ENCODE data around the gene ERICH2. TPM values are rescaled to one million over a fixed set of nuclear protein-coding genes. Genes with fewer than 3 reads are reported as not detected.
"Not testable (repeated sequence)": the region's sequence is repeated elsewhere in the genome, so short reads cannot be mapped to it uniquely, and the experiment has no call there.

The ERICH2 gene
- total RNA-seq, 1 donor from 2014 or later: 2.1 TPM

DNA sequence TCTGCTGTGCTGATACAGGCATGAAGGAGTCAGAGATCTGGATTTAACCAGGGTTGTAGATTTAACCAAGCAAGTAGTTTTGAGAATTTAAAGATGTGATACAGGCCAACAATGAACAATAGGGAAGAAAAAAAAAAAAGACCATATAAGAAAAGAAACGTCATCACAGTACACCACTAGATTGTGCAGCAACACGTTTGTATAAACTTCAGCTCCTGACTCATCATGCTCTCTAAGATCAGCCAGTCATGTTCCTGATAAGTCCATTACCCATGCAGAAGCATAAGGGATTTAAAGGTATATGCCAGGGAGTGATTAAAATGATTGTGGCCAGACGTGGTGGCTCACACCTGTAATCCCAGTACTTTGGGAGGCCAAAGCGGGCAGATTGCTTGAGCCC, 22.3 kb upstream of the ERICH2 start:
- no peak for DNase-seq
- no peaks in the 10 kb centered on the region for H3K36me3 Mint-ChIP-seq (ENCODE audit: unreplicated experiment)
- peaks cover 7% of the 10 kb centered on the region for H3K27me3 Mint-ChIP-seq (ENCODE audit: unreplicated experiment)
- peak overlapping the region; percentile 56 for H3K4me3 Mint-ChIP-seq (ENCODE audit: unreplicated experiment)
- peaks cover 8% of the 10 kb centered on the region for H3K4me1 Mint-ChIP-seq (ENCODE audit: low read depth, unreplicated experiment)
- H3K27ac Mint-ChIP-seq (ENCODE audit: unreplicated experiment): peak overlapping the region; percentile 85
- no peaks in the 10 kb centered on the region for H3K9me3 Mint-ChIP-seq (ENCODE audit: unreplicated experiment)
- TF ChIP-seq, protein P1, sequence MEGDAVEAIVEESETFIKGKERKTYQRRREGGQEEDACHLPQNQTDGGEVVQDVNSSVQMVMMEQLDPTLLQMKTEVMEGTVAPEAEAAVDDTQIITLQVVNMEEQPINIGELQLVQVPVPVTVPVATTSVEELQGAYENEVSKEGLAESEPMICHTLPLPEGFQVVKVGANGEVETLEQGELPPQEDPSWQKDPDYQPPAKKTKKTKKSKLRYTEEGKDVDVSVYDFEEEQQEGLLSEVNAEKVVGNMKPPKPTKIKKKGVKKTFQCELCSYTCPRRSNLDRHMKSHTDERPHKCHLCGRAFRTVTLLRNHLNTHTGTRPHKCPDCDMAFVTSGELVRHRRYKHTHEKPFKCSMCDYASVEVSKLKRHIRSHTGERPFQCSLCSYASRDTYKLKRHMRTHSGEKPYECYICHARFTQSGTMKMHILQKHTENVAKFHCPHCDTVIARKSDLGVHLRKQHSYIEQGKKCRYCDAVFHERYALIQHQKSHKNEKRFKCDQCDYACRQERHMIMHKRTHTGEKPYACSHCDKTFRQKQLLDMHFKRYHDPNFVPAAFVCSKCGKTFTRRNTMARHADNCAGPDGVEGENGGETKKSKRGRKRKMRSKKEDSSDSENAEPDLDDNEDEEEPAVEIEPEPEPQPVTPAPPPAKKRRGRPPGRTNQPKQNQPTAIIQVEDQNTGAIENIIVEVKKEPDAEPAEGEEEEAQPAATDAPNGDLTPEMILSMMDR (IDR thresholded peaks at IDR 0.05; ENCODE audit: partially characterized antibody, unreplicated experiment): no peak

DNA sequence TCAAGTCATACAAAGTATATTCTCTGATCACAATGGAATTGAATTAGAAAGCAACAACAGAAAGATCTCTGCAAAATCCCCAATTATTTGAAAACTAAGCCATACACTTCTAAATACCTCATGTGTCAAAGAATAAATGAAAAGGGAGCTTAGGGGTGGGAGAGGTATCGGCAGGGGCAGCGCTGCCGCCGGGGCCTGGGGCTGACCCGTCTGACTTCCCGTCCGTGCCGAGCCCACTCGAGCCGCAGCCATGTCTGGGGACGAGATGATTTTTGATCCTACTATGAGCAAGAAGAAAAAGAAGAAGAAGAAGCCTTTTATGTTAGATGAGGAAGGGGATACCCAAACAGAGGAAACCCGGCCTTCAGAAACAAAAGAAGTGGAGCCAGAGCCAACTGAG, 18.6 kb upstream of the ERICH2 start:
- H3K9me3 Mint-ChIP-seq (ENCODE audit: unreplicated experiment); H3K27me3 Mint-ChIP-seq (ENCODE audit: unreplicated experiment); H3K4me1 Mint-ChIP-seq (ENCODE audit: low read depth, unreplicated experiment); H3K36me3 Mint-ChIP-seq (ENCODE audit: unreplicated experiment); H3K27ac Mint-ChIP-seq (ENCODE audit: unreplicated experiment); DNase-seq; H3K4me3 Mint-ChIP-seq (ENCODE audit: unreplicated experiment): not testable (repeated sequence)

DNA sequence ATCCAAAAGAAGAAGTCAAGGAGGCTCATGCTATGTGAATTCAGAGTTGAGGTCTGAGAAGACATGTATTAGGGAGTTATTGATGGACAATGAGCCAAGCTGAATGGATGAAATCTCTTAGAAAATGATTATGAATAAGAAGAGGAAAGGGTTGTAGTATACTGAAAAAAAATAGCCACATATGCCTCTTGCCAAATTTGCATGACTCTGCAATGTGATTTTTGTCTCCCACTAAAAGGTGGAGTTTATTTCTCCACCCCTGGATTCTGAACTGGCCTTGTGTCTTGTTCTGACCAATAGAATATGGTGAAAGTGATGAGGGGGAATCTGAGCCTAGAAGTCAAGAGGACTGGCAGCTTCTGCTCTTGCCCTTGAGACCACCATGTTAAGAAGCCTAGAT, 8.6 kb upstream of the ERICH2 start:
- TF ChIP-seq, protein P1 (IDR thresholded peaks at IDR 0.05; ENCODE audit: partially characterized antibody, unreplicated experiment): no peak
- no peak for DNase-seq
- Mint-ChIP-seq H3K27ac (ENCODE audit: unreplicated experiment) (no peak overlapping the region), H3K36me3 (ENCODE audit: unreplicated experiment) (no peaks in the 10 kb centered on the region), H3K4me3 (ENCODE audit: unreplicated experiment) (no peak overlapping the region), H3K27me3 (ENCODE audit: unreplicated experiment) (peaks cover 4% of the 10 kb centered on the region), H3K9me3 (ENCODE audit: unreplicated experiment) (no peaks in the 10 kb centered on the region), H3K4me1 (ENCODE audit: low read depth, unreplicated experiment) (no peaks in the 10 kb centered on the region)

DNA sequence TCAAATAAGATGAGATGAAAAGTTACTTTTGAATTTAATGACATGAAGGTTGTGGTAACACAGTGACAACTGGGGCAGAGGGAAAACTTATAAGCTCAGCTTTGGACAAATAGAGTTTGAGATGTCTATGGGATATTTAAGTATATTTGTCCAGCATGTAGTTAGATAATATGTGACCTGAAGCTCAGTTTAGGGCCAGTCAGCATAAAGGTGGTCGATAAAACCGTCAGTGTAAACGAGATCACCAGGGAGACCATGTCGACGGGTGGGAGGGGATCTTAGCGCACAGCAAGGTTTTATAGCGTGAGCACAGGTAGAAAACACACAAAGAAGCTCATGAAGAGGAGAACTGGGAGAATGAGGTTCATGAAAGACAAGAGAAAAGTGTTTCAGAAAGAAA, 7.4 kb upstream of the ERICH2 start:
- DNase-seq: no peak
- Mint-ChIP-seq H3K9me3 (ENCODE audit: unreplicated experiment) (no peaks in the 10 kb centered on the region), H3K4me3 (ENCODE audit: unreplicated experiment) (no peak overlapping the region), H3K27ac (ENCODE audit: unreplicated experiment) (no peak overlapping the region), H3K4me1 (ENCODE audit: low read depth, unreplicated experiment) (no peaks in the 10 kb centered on the region), H3K36me3 (ENCODE audit: unreplicated experiment) (no peaks in the 10 kb centered on the region), H3K27me3 (ENCODE audit: unreplicated experiment) (peaks cover 2% of the 10 kb centered on the region)
- TF ChIP-seq, protein P1 (IDR thresholded peaks at IDR 0.05; ENCODE audit: partially characterized antibody, unreplicated experiment): no peak

DNA sequence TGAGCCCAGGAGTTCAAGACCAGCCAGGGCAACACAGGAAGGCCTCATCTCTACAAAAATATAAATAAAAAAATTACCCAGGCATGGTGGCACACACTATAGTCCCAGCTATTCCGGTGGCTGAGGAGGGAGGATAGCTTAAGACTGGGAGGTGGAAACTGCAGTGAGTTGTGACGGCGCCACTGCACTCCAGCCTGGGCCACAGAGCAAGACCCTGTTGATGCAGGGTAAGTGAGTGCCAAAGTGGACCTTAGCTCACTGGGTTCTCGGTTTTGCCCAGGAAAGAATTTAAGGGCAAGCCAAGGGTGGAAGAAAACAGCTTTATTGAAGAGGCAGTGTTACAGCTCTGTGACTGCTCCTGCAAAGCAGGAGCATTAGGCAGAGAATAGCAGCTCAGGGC, 6.9 kb upstream of the ERICH2 start:
- no peaks in the 10 kb centered on the region for H3K36me3 Mint-ChIP-seq (ENCODE audit: unreplicated experiment)
- no peak overlapping the region for H3K4me3 Mint-ChIP-seq (ENCODE audit: unreplicated experiment)
- DNase-seq: no peak
- H3K9me3 Mint-ChIP-seq (ENCODE audit: unreplicated experiment): no peaks in the 10 kb centered on the region
- peaks cover 2% of the 10 kb centered on the region for H3K27me3 Mint-ChIP-seq (ENCODE audit: unreplicated experiment)
- H3K4me1 Mint-ChIP-seq (ENCODE audit: low read depth, unreplicated experiment): no peaks in the 10 kb centered on the region
- TF ChIP-seq, protein P1 (IDR thresholded peaks at IDR 0.05; ENCODE audit: partially characterized antibody, unreplicated experiment): no peak
- no peak overlapping the region for H3K27ac Mint-ChIP-seq (ENCODE audit: unreplicated experiment)

DNA sequence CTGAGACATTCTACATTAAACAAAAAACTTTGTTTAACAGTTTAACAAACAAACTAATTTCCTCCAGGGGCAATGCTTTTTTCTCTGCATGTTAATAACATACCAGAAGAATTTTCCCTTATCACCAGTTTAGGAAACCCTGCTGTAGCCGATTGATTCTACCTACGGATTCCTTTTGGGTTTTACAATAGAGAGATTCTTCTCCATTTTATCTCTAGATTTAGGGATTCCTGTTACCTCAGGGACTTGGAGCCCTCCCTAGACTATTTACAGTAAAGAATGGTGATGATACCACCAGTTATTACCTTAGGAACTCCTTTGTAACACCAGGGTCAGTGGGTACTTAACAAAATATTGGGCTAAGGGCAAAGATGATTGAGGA, 5.3 kb upstream of the ERICH2 start:
- TF ChIP-seq, protein P1 (IDR thresholded peaks at IDR 0.05; ENCODE audit: partially characterized antibody, unreplicated experiment): no peak
- H3K9me3 Mint-ChIP-seq (ENCODE audit: unreplicated experiment): no peaks in the 10 kb centered on the region
- H3K27me3 Mint-ChIP-seq (ENCODE audit: unreplicated experiment): no peaks in the 10 kb centered on the region
- H3K4me1 Mint-ChIP-seq (ENCODE audit: low read depth, unreplicated experiment): no peaks in the 10 kb centered on the region
- no peak for DNase-seq
- H3K36me3 Mint-ChIP-seq (ENCODE audit: unreplicated experiment): no peaks in the 10 kb centered on the region
- H3K4me3 Mint-ChIP-seq (ENCODE audit: unreplicated experiment): no peak overlapping the region
- no peak overlapping the region for H3K27ac Mint-ChIP-seq (ENCODE audit: unreplicated experiment)

Data from glutamatergic neuron (in vitro differentiated cells).